T-helper 2 cell treated with Interferon-gamma antibody and Interleukin-4, amounts not matched to agents 5 μg/mL and 100 μg/mL, for 36 hours (primary cell): ENCODE data around the gene SPRY1.

Experiments
- DNase-seq: peaks from one replicate; pipeline ENCODE4 v3.0.0; 2021; ENCODE audit warnings: low spot score
- H3K27ac Mint-ChIP-seq: one replicate; pipeline ENCODE4 v1.8.0; 2021; ENCODE audit warnings: mild to moderate bottlenecking, mixed read lengths
- H3K27me3 Mint-ChIP-seq: one replicate; pipeline ENCODE4 v1.8.0; 2021; ENCODE audit warnings: low read depth, mixed read lengths
- H3K36me3 Mint-ChIP-seq: one replicate; pipeline ENCODE4 v1.8.0; 2021; ENCODE audit warnings: low read depth, mixed read lengths
- H3K4me1 Mint-ChIP-seq: one replicate; pipeline ENCODE4 v1.8.0; 2021; ENCODE audit warnings: low read depth, mixed read lengths
- H3K4me3 Mint-ChIP-seq: one replicate; pipeline ENCODE4 v1.8.0; 2022; ENCODE audit warnings: mild to moderate bottlenecking, moderate library complexity, mixed read lengths
- H3K9me3 Mint-ChIP-seq: one replicate; pipeline ENCODE4 v1.8.0; 2021; ENCODE audit warnings: mixed read lengths

Gene SPRY1

GRCh38 chr4:123396307-123397143 lies at the start of gene SPRY1:
Gene SPRY1, plus strand, starts transcription at chr4:123396795. Its CDS starts 4,797 bp downstream, at chr4:123401592.
- DNase-seq, result peak; percentile 84
- Mint-ChIP-seq H3K27me3 (peaks cover 12% of the 10 kb centered on the region), H3K4me3 (peak within 1 kb of the TSS; percentile 92), H3K27ac (peak within 1 kb of the TSS; percentile 87), H3K9me3 (no peaks in the 10 kb centered on the region), H3K4me1 (peaks cover 20% of the 10 kb centered on the region), H3K36me3 (peaks cover 13% of the 10 kb centered on the region)

- peaks cover 13% of the 10 kb centered on the region for H3K27me3 Mint-ChIP-seq
- H3K27ac Mint-ChIP-seq, result no peak overlapping the region
- no peaks in the 10 kb centered on the region for H3K36me3 Mint-ChIP-seq
- peaks cover 4% of the 10 kb centered on the region for H3K4me1 Mint-ChIP-seq
- no peak overlapping the region for H3K4me3 Mint-ChIP-seq
- H3K9me3 Mint-ChIP-seq, result no peaks in the 10 kb centered on the region
- DNase-seq, result no peak
Measured at GRCh38 chr4:123346951-123347350, 49.6 kb upstream of the SPRY1 start.

GRCh38 chr4:123348946-123349345 lies 47.6 kb upstream of the SPRY1 start:
- Mint-ChIP-seq H3K4me3 (no peak overlapping the region), H3K27ac (no peak overlapping the region), H3K36me3 (no peaks in the 10 kb centered on the region), H3K9me3 (no peaks in the 10 kb centered on the region), H3K4me1 (peaks cover 4% of the 10 kb centered on the region), H3K27me3 (peaks cover 13% of the 10 kb centered on the region)
- DNase-seq, result no peak

- Mint-ChIP-seq H3K4me1 (peaks cover 4% of the 10 kb centered on the region), H3K9me3 (no peaks in the 10 kb centered on the region), H3K36me3 (no peaks in the 10 kb centered on the region), H3K4me3 (no peak overlapping the region), H3K27ac (no peak overlapping the region), H3K27me3 (peaks cover 13% of the 10 kb centered on the region)
- DNase-seq, result no peak
Measured at GRCh38 chr4:123349421-123350190, 47.0 kb upstream of the SPRY1 start.

GRCh38 chr4:123350191-123350544 lies 46.4 kb upstream of the SPRY1 start:
- Mint-ChIP-seq H3K27me3 (peaks cover 13% of the 10 kb centered on the region), H3K27ac (no peak overlapping the region), H3K36me3 (no peaks in the 10 kb centered on the region), H3K9me3 (no peaks in the 10 kb centered on the region), H3K4me3 (no peak overlapping the region), H3K4me1 (peaks cover 4% of the 10 kb centered on the region)
- no peak for DNase-seq

GRCh38 chr4:123350726-123351125 lies 45.9 kb upstream of the SPRY1 start:
- no peak for DNase-seq
- H3K4me3 Mint-ChIP-seq, result no peak overlapping the region
- no peaks in the 10 kb centered on the region for H3K36me3 Mint-ChIP-seq

GRCh38 chr4:123351713-123352112 lies 44.9 kb upstream of the SPRY1 start:
- Mint-ChIP-seq H3K27ac (no peak overlapping the region), H3K4me1 (peaks cover 2% of the 10 kb centered on the region), H3K4me3 (no peak overlapping the region), H3K27me3 (peaks cover 10% of the 10 kb centered on the region), H3K36me3 (no peaks in the 10 kb centered on the region), H3K9me3 (no peaks in the 10 kb centered on the region)
- no peak for DNase-seq

More at GRCh38 chr4:123350726-123351125, 45.9 kb upstream of the SPRY1 start:
- Mint-ChIP-seq H3K27me3 (peaks cover 13% of the 10 kb centered on the region), H3K4me1 (peaks cover 4% of the 10 kb centered on the region), H3K9me3 (no peaks in the 10 kb centered on the region), H3K27ac (no peak overlapping the region)

GRCh38 chr4:123352240-123352945 lies 44.2 kb upstream of the SPRY1 start:
- Mint-ChIP-seq H3K36me3 (no peaks in the 10 kb centered on the region), H3K27ac (no peak overlapping the region), H3K4me3 (no peak overlapping the region), H3K9me3 (no peaks in the 10 kb centered on the region), H3K27me3 (peaks cover 8% of the 10 kb centered on the region), H3K4me1 (no peaks in the 10 kb centered on the region)
- DNase-seq, result no peak

- Mint-ChIP-seq H3K9me3 (no peaks in the 10 kb centered on the region), H3K4me1 (no peaks in the 10 kb centered on the region), H3K27me3 (peaks cover 8% of the 10 kb centered on the region), H3K36me3 (no peaks in the 10 kb centered on the region), H3K4me3 (no peak overlapping the region), H3K27ac (no peak overlapping the region)
- no peak for DNase-seq
Measured at GRCh38 chr4:123352966-123353365, 43.6 kb upstream of the SPRY1 start.

GRCh38 chr4:123353656-123354055 lies 42.9 kb upstream of the SPRY1 start:
- Mint-ChIP-seq H3K27ac (no peak overlapping the region), H3K4me1 (no peaks in the 10 kb centered on the region), H3K27me3 (peaks cover 8% of the 10 kb centered on the region), H3K36me3 (no peaks in the 10 kb centered on the region), H3K4me3 (no peak overlapping the region), H3K9me3 (no peaks in the 10 kb centered on the region)
- no peak for DNase-seq

GRCh38 chr4:123354701-123355100 lies 41.9 kb upstream of the SPRY1 start:
- Mint-ChIP-seq H3K27me3 (peaks cover 6% of the 10 kb centered on the region), H3K9me3 (no peaks in the 10 kb centered on the region), H3K27ac (no peak overlapping the region), H3K4me1 (peaks cover 2% of the 10 kb centered on the region), H3K36me3 (no peaks in the 10 kb centered on the region), H3K4me3 (no peak overlapping the region)
- DNase-seq, result no peak

GRCh38 chr4:123356921-123357320 lies 39.7 kb upstream of the SPRY1 start:
- no peaks in the 10 kb centered on the region for H3K36me3 Mint-ChIP-seq

GRCh38 chr4:123359449-123360315 lies 36.9 kb upstream of the SPRY1 start:
- Mint-ChIP-seq H3K4me1 (peaks cover 2% of the 10 kb centered on the region), H3K4me3 (no peak overlapping the region), H3K36me3 (no peaks in the 10 kb centered on the region), H3K9me3 (no peaks in the 10 kb centered on the region), H3K27me3 (peaks cover 2% of the 10 kb centered on the region), H3K27ac (no peak overlapping the region)
- no peak for DNase-seq

More at GRCh38 chr4:123356921-123357320, 39.7 kb upstream of the SPRY1 start:
- H3K27me3 Mint-ChIP-seq, result peaks cover 2% of the 10 kb centered on the region
- DNase-seq, result no peak
- peaks cover 2% of the 10 kb centered on the region for H3K4me1 Mint-ChIP-seq
- no peaks in the 10 kb centered on the region for H3K9me3 Mint-ChIP-seq
- H3K4me3 Mint-ChIP-seq, result no peak overlapping the region
- H3K27ac Mint-ChIP-seq, result no peak overlapping the region
